Measurements from ENCODE around the gene GPS1.

The GPS1 gene

DNA sequence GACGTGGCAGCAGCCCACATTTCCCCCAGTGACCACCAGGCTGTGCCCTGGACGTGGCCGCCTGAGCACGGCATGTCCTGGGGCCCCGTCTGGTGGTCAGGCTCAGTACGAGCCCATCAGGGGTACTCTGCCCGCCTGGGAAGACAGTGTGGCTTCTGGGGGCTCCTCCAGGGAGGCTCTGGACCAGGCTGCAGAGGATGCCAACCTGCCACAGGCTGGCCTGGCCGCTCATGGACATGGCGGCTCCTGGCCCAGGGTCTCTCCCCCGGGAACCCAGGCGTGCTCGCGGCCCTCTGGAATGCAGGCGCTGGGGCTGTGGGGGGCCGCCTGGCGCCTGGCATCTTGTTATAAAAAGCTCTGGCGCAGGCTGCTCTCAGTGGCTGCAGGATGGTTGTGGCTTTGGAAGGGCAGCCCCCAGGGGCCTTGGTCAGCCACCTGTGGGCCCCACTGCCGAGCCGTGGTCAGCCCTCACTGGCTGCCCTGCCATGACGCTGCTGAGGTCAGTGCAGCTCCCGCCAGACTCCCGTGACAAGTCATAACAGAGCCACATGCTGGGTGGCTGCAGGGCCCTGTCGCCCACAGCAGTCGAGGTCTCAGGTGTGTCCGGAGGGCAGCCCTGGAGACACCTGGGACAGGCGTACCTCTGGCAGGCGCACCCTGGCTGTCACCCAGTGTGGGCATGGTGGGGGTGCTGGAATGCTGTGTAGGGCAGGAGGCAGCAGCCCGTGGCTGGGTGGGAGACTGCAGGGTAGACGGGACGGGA is 44.0 kb upstream of the GPS1 start:
- H4K20me1 ChIP-seq (ENCODE audit: insufficient read depth, low read length): 0 out of 2 replicates have a peak, but pooled peaks cover 4% of the 10 kb centered on the region
- no peak overlapping the region for H3K9ac ChIP-seq (ENCODE audit: low read depth, low read length)
- ATAC-seq (ENCODE audit: insufficient read depth, low read depth): no peak

DNA sequence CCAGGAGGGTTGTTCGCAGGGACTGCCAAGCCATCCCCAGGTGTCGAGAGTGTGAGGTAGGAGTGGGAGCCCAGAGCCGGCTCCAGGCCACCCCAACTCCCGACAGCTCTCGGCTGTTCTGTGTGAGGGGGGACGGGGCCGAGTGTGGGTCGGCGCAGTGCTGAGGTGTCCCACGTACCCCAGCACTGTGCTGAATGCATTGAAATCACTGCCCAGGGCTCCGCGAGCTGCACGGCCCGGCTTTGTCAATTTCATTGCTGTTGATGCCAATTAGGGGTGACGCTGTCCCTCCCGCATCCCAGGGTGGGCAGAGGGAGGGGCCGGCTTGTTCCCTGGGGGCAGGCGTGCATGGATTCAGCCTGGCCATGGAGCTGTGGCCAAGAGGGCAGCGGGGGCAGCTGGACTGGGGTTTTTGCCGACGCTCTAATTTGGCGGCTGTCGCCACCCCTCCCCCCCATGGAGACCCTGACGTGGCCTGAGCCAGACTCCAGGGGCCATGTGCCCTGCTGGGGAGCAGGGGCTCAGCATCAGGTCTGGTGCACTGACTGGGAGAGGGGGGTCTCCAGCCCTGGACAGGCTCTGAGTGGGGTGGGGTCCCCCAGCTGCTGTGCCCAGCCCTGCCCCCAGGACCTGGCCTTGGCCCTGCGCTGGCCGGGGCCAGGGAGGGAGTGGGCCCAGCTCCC is 43.3 kb upstream of the GPS1 start:
- 0 out of 2 replicates have a peak, but pooled peaks cover 4% of the 10 kb centered on the region for H4K20me1 ChIP-seq (ENCODE audit: insufficient read depth, low read length)
- H3K4me3 ChIP-seq (ENCODE audit: low read depth in 1 of 2, low read length in 2 of 2): no peak overlapping the region
- TF ChIP-seq, protein P1, sequence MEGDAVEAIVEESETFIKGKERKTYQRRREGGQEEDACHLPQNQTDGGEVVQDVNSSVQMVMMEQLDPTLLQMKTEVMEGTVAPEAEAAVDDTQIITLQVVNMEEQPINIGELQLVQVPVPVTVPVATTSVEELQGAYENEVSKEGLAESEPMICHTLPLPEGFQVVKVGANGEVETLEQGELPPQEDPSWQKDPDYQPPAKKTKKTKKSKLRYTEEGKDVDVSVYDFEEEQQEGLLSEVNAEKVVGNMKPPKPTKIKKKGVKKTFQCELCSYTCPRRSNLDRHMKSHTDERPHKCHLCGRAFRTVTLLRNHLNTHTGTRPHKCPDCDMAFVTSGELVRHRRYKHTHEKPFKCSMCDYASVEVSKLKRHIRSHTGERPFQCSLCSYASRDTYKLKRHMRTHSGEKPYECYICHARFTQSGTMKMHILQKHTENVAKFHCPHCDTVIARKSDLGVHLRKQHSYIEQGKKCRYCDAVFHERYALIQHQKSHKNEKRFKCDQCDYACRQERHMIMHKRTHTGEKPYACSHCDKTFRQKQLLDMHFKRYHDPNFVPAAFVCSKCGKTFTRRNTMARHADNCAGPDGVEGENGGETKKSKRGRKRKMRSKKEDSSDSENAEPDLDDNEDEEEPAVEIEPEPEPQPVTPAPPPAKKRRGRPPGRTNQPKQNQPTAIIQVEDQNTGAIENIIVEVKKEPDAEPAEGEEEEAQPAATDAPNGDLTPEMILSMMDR (IDR thresholded peaks at IDR 0.05; ENCODE audit: borderline replicate concordance, extremely low read depth, low read length, poor library complexity, severe bottlenecking): no peak
- no peak for TF ChIP-seq EZH2 (IDR thresholded peaks at IDR 0.05; ENCODE audit: borderline replicate concordance, low read depth, low read length, severe bottlenecking)
- DNase-seq (no peak), ATAC-seq (ENCODE audit: insufficient read depth, low read depth) (no peak)
- no peak overlapping the region for H3K9ac ChIP-seq (ENCODE audit: low read depth, low read length)
- H3K27me3 ChIP-seq (ENCODE audit: insufficient read depth, low read length, poor library complexity): no peaks in the 10 kb centered on the region
- H3K36me3 ChIP-seq (ENCODE audit: insufficient read depth, low read length): no peaks in the 10 kb centered on the region
- no peak overlapping the region for H3K4me2 ChIP-seq (ENCODE audit: insufficient read depth, low read length)
- no peak overlapping the region for H3K27ac ChIP-seq (ENCODE audit: low read length)
- no peaks in the 10 kb centered on the region for H3K79me2 ChIP-seq (ENCODE audit: insufficient read depth, low read length)
- H3K9me3 ChIP-seq (ENCODE audit: insufficient read depth, low read length, severe bottlenecking): no peaks in the 10 kb centered on the region
- H3K4me1 ChIP-seq (ENCODE audit: insufficient read depth, low read length): no peaks in the 10 kb centered on the region
- no peak overlapping the region for H2AFZ ChIP-seq (ENCODE audit: low read depth, low read length)

More for the DNA sequence above, 44.0 kb upstream of the GPS1 start:
- Histone ChIP-seq H3K27me3 (ENCODE audit: insufficient read depth, low read length, poor library complexity) (no peaks in the 10 kb centered on the region), H3K9me3 (ENCODE audit: insufficient read depth, low read length, severe bottlenecking) (no peaks in the 10 kb centered on the region), H3K79me2 (ENCODE audit: insufficient read depth, low read length) (no peaks in the 10 kb centered on the region), H3K4me3 (ENCODE audit: low read depth in 1 of 2, low read length in 2 of 2) (no peak overlapping the region), H3K4me2 (ENCODE audit: insufficient read depth, low read length) (no peak overlapping the region), H3K4me1 (ENCODE audit: insufficient read depth, low read length) (no peaks in the 10 kb centered on the region), H2AFZ (ENCODE audit: low read depth, low read length) (no peak overlapping the region), H3K27ac (ENCODE audit: low read length) (no peak overlapping the region), H3K36me3 (ENCODE audit: insufficient read depth, low read length) (no peaks in the 10 kb centered on the region)
- DNase-seq: no peak
- TF ChIP-seq, protein P1 (IDR thresholded peaks at IDR 0.05; ENCODE audit: borderline replicate concordance, extremely low read depth, low read length, poor library complexity, severe bottlenecking): no peak
- TF ChIP-seq EZH2 (IDR thresholded peaks at IDR 0.05; ENCODE audit: borderline replicate concordance, low read depth, low read length, severe bottlenecking): no peak

DNA sequence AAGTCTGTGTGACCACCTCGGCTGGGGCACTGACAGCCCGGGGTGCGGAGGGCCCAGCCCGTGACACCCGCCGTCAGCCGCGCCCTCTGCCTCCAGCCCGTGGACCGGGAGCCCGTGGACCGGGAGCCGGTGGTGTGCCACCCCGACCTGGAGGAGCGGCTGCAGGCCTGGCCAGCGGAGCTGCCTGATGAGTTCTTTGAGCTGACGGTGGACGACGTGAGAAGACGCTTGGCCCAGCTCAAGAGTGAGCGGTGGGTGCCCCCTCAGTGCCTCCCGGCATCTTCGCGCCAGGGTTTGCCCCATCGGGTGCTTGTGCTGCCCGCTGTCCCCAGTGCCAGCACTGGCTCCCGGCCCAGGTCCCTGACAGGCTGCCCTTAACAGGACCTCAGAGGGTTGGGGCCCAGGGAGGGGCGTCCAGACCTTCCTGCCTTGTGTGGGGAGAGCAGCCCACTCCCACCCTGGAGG is 42.7 kb upstream of the GPS1 start:
- Histone ChIP-seq H3K4me3 (ENCODE audit: low read depth in 1 of 2, low read length in 2 of 2) (no peak overlapping the region), H3K9ac (ENCODE audit: low read depth, low read length) (no peak overlapping the region), H3K4me2 (ENCODE audit: insufficient read depth, low read length) (no peak overlapping the region), H3K4me1 (ENCODE audit: insufficient read depth, low read length) (no peaks in the 10 kb centered on the region), H3K9me3 (ENCODE audit: insufficient read depth, low read length, severe bottlenecking) (no peaks in the 10 kb centered on the region), H2AFZ (ENCODE audit: low read depth, low read length) (no peak overlapping the region), H3K27me3 (ENCODE audit: insufficient read depth, low read length, poor library complexity) (no peaks in the 10 kb centered on the region), H3K79me2 (ENCODE audit: insufficient read depth, low read length) (no peaks in the 10 kb centered on the region), H3K36me3 (ENCODE audit: insufficient read depth, low read length) (no peaks in the 10 kb centered on the region), H4K20me1 (ENCODE audit: insufficient read depth, low read length) (0 out of 2 replicates have a peak, but pooled peaks cover 4% of the 10 kb centered on the region), H3K27ac (ENCODE audit: low read length) (no peak overlapping the region)
- ATAC-seq (ENCODE audit: insufficient read depth, low read depth) (no peak), DNase-seq (no peak)
- TF ChIP-seq, protein P1 (IDR thresholded peaks at IDR 0.05; ENCODE audit: borderline replicate concordance, extremely low read depth, low read length, poor library complexity, severe bottlenecking): no peak
